Nephron progenitor cell (in vitro differentiated cells): ENCODE results near the gene DNAJC17.

Experiments
- DNase-seq: peaks from one replicate; pipeline ENCODE4 v3.0.0; 2021
- H3K27ac Mint-ChIP-seq: 2 replicates; pipeline ENCODE4 v1.8.0; 2021; ENCODE audit warnings: mild to moderate bottlenecking, moderate library complexity, mixed read lengths
- H3K27me3 Mint-ChIP-seq: 2 replicates; pipeline ENCODE4 v1.8.0; 2021; ENCODE audit warnings: mild to moderate bottlenecking, low read depth, mixed read lengths; ENCODE audit not compliant: poor library complexity
- H3K36me3 Mint-ChIP-seq: 2 replicates; pipeline ENCODE4 v1.8.0; 2021; ENCODE audit warnings: low read depth, mixed read lengths
- H3K4me1 Mint-ChIP-seq: 2 replicates; pipeline ENCODE4 v1.8.0; 2021; ENCODE audit warnings: mixed read lengths
- H3K4me3 Mint-ChIP-seq: 2 replicates; pipeline ENCODE4 v1.8.0; 2021; ENCODE audit warnings: mild to moderate bottlenecking, moderate library complexity, mixed read lengths
- H3K9me3 Mint-ChIP-seq: 2 replicates; pipeline ENCODE4 v1.8.0; 2021; ENCODE audit warnings: mild to moderate bottlenecking, moderate library complexity, mixed read lengths
- TF ChIP-seq, protein P1 (sequence below): fragments of 200-600 bp; sonication (generic); IDR thresholded peaks from 2 replicates; pipeline ENCODE4 v1.5.0; 2021; ENCODE audit warnings: antibody characterized with exemption

DNAJC17 gene

DNA sequence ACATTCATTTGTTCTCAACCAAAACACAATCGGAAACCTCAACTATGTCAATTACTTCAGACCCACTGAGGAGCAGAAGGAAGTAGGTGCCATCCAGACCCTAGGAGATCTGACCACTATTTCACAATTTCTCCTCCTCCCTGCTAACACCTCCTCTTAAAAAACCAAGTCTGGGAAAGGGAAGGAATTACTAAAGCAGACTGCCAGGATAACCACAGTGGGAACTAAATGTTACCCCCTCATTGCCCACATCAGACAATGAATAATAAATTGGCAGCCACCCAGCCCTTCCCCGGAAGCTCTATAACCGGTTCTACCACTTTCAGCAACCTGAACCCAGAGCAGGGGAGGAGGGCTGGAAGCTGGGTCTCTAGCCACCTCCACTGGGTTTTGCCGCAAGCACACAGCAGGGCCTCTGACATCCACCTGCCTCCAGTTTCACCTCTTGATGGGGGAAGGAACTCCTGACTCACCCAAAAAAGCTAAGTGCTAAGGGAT, 19.9 kb downstream of the DNAJC17 start:
- Mint-ChIP-seq H3K9me3 (no peaks in the 10 kb centered on the region), H3K27me3 (peaks cover 3% of the 10 kb centered on the region), H3K36me3 (peaks cover 8% of the 10 kb centered on the region), H3K4me3 (no peak overlapping the region), H3K27ac (no peak overlapping the region), H3K4me1 (peaks cover 12% of the 10 kb centered on the region)
- DNase-seq, result no peak
- TF ChIP-seq, protein P1, sequence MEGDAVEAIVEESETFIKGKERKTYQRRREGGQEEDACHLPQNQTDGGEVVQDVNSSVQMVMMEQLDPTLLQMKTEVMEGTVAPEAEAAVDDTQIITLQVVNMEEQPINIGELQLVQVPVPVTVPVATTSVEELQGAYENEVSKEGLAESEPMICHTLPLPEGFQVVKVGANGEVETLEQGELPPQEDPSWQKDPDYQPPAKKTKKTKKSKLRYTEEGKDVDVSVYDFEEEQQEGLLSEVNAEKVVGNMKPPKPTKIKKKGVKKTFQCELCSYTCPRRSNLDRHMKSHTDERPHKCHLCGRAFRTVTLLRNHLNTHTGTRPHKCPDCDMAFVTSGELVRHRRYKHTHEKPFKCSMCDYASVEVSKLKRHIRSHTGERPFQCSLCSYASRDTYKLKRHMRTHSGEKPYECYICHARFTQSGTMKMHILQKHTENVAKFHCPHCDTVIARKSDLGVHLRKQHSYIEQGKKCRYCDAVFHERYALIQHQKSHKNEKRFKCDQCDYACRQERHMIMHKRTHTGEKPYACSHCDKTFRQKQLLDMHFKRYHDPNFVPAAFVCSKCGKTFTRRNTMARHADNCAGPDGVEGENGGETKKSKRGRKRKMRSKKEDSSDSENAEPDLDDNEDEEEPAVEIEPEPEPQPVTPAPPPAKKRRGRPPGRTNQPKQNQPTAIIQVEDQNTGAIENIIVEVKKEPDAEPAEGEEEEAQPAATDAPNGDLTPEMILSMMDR, result no peak

DNA sequence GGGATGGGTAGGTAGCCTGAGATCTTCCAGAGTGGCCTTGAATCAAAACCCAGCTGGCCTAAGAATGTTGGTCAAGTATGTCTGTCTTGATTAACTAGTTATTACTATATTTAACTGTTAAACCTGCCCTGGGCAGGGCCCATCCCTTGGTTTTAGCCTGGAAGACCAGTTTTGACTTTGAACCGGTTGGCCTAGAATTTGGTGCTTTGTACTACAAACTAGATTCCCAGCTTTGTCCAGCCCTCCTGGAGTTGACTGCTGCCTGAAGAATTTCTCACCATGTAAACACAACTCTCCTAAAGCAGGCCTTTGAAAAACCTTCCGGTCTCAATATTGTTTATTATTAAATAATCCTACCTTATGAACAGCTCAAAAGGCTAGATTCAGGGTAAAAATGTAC, 21.5 kb downstream of the DNAJC17 start:
- no peak for DNase-seq
- H3K4me3 Mint-ChIP-seq, result no peak overlapping the region
- no peaks in the 10 kb centered on the region for H3K36me3 Mint-ChIP-seq
- H3K27ac Mint-ChIP-seq, result peak overlapping the region; percentile 29
- H3K9me3 Mint-ChIP-seq, result no peaks in the 10 kb centered on the region
- TF ChIP-seq, protein P1, result no peak
- peaks cover 12% of the 10 kb centered on the region for H3K4me1 Mint-ChIP-seq
- H3K27me3 Mint-ChIP-seq, result peaks cover 3% of the 10 kb centered on the region

DNA sequence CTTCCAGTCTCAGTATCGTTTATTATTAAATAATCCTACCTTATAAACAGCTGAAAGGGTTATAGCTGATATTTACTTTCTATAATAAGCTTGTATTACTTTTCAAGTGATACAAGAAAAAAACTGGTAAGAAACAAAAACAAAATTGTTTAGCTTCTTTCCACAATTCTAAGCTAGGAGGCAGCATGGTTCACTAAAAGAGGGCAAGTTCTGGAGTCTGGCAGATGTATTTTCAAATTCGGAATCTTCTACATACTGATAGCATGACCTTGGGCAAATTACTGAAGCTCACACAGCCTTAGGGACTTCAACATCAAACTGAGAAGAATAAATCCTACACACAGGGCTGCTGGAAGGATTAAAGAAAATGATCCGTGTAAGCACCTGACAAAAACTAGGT, 22.1 kb downstream of the DNAJC17 start:
- Mint-ChIP-seq H3K4me3 (no peak overlapping the region), H3K9me3 (no peaks in the 10 kb centered on the region), H3K27ac (no peak overlapping the region), H3K36me3 (no peaks in the 10 kb centered on the region), H3K4me1 (peaks cover 12% of the 10 kb centered on the region), H3K27me3 (peaks cover 3% of the 10 kb centered on the region)
- no peak for DNase-seq
- TF ChIP-seq, protein P1, result no peak

DNA sequence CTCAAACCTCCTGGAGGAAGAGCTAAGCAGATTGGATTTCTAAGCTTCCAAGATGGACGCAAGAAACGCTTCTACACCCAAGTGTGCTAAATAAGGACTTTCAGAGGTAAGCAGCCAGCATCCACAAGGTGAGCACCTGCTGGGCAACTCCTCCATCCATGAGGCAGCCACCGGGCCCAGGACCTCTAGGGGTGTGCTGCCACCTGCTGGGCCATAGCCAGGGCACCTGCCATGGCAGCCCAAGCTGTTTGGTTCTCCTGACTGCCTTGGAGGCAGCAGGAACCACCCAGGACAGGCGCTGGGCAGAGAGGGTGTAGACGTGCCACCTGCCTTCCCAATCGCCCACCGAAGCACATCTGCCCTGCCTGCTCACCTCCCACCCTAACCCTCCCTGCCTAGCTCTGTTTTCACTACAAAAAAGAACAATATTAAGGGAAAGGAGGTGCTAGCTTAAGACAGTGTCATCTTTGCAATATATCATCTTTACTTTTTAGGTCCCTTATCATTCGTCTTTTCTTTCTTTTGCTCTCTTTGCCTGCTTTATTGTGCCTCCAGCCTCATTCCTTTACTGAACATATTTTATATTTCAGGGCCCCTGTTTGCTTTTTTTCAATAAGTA, 24.6 kb downstream of the DNAJC17 start:
- peak; percentile 67 for DNase-seq
- TF ChIP-seq, protein P1, result peak; percentile 69
- H3K27ac Mint-ChIP-seq, result peak overlapping the region; percentile 7
- H3K36me3 Mint-ChIP-seq, result peaks cover 7% of the 10 kb centered on the region
- no peaks in the 10 kb centered on the region for H3K4me1 Mint-ChIP-seq
- no peaks in the 10 kb centered on the region for H3K9me3 Mint-ChIP-seq
- H3K27me3 Mint-ChIP-seq, result no peaks in the 10 kb centered on the region
- no peak overlapping the region for H3K4me3 Mint-ChIP-seq

DNA sequence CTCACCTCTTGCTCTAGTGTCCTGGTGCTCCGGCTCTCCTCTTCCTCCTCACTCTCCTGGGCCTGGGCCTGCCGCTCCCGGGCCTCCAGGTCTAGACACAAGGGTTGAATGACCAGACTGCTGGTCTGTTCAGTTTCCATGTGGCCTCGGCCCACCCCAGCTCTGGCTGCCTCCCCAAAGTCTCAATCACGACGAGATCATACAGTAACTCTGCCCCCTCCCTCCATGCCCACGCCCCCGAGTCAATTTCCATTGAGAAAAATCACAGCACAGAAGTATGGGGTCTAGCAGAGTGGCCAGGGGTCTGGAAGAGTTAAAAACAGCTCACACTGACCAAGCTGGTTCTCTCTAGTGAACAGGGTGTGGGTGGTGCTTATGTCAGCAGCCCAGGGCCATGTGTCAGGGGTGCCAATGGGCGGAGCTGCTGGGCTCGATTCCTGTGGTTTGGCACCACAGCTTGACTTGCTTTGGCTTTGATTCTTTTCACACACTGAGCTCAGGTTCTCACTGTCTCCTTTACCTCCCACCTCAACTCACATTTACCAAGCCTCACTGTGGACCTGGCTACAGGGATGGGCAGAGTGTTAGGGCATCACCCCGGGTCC, 30.6 kb downstream of the DNAJC17 start:
- Mint-ChIP-seq H3K9me3 (no peaks in the 10 kb centered on the region), H3K36me3 (peaks cover 23% of the 10 kb centered on the region), H3K27me3 (no peaks in the 10 kb centered on the region), H3K4me3 (no peak overlapping the region), H3K4me1 (no peaks in the 10 kb centered on the region), H3K27ac (peak overlapping the region; percentile 32)
- TF ChIP-seq, protein P1, result no peak
- DNase-seq, result no peak
